GM12873 (cell line): ENCODE results near the gene VTN.

Experiments
- CTCF ChIP-seq: IDR thresholded peaks from 2 replicates; pipeline ENCODE4 v1.5.1; 2012; ENCODE audit warnings: low read depth, mild to moderate bottlenecking, moderate library complexity, low read length, control low read depth; ENCODE audit not compliant: insufficient read depth; ENCODE audit errors: missing control alignments

VTN gene

GRCh38 chr17:28407130-28407973 is 37.2 kb upstream of the VTN start:
- TF ChIP-seq CTCF: no peak

DNA sequence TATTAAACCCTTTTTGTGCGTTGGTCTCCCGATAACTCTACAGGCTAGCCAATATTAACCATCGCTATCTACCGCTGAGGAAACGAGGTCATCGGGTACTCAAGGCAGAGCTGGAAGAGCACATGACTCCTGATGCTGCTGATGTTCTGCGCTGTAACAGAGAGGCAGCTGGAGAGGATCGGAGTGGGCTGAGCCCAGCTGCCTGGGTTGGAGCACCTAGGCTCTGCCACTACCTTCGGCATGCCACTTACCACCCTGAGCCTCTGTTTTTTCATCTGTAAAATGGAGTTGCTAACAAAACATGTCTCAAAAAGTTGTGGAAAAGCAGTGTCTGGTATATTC is 36.3 kb upstream of the VTN start:
- no peak for TF ChIP-seq CTCF

DNA sequence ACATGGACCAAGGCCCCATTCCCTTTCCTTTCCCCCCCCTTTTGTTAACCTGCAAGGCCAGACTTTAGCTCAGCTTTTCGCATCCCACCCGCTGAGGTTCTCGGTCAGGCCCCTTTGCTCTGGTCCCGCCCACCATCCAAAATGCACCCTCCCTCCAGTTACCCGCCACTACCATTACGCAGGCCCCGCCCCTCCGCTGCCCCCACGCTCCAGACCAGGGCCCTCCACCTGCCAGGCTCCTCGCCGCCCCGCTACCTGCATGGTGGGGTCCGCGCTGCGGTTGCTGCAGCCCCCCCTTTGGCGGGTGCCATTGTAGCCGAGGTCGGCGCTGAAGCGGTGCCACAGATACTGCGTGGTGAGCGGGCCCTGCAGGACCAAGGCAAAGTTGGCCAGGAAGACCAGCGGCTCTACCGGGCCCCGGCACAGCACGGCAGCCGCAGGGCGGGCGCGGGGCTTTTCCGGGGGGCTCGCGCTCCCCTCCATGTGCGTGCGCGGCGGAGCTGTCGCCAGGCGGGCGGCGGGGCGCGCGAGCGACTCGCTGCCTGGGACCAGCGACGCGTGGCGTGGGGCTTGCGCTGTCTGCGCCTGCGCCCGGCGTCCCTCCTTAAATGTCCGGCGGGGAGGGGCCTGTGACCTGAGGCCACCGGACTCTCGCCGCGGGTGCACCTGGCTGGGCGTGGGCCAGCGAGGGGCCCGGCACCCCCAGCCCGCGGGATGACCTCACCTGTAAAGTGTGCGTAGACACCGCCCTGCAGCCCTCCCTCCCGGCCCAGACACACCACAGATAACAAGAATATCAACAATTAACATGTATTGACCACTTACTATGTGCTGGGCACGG is 35.7 kb upstream of the VTN start, which contains the start of gene SLC46A1:
Gene SLC46A1 (minus strand): TSS at position 581 of the 841 bp plus-strand sequence. CDS start 98 bp downstream, at position 483.
- no peak for TF ChIP-seq CTCF

- TF ChIP-seq CTCF: no peak
Measured at GRCh38 chr17:28404812-28405570, 34.9 kb upstream of the VTN start.

DNA sequence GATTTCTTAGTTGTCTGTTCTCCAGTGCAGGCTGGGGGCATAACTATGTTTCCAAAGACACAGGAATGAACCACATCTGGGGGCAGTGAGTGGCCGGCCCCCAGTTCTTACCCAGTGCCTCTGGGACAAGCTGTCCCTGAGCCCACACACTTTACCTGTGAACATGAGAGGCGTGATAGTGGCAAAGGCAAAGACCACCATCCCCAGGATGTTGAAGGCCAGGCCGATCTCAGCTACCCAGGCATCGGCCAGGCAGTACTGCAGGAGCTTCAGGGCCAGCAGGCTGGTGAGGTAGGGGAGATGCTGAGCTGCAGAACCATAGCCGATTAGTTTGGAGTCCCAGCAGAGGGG is 34.3 kb upstream of the VTN start:
- no peak for TF ChIP-seq CTCF

DNA sequence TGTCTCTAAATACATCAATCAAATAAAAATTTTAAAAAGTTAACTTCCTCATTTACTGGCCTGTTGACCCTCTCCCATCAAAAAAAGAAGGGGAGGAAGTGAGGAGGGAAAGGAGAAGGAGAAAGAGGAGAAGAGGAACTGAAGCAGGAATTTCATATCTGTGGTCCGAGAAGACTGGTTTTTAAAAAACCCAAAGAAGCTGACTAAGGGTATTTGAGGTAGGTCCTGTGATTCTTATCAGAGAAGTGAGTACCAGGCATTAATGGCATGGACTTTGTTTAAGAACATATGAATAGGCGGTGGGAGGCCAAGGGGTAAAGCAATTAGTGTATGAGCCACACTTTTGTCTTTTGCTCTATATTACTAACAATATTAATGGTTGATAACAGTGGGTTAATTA is 33.9 kb upstream of the VTN start:
- TF ChIP-seq CTCF: no peak

GRCh38 chr17:28402844-28403243 is 32.7 kb upstream of the VTN start:
- no peak for TF ChIP-seq CTCF
